Measurements from ENCODE around the gene LRRC51.

DNA sequence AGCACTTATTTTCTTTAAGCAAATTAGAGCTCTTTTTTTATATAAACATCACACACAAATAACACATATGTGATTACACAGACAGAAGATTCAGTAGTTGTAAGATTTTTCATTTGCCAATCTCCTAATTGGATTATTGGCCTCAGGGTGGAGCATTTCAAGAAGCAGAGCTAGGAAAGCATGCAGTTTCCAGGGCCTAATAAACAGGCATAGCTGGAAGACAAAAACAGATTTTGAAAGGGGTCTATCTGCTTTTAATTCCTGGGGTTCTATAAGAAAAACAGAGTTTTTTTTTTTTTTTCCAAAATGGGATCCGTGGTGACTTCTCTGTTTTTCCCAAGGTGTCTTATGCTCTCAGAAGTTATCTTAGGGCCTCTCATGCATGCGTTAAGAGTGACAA is 47.3 kb downstream of the LRRC51 start:
- TF ChIP-seq, protein P1, sequence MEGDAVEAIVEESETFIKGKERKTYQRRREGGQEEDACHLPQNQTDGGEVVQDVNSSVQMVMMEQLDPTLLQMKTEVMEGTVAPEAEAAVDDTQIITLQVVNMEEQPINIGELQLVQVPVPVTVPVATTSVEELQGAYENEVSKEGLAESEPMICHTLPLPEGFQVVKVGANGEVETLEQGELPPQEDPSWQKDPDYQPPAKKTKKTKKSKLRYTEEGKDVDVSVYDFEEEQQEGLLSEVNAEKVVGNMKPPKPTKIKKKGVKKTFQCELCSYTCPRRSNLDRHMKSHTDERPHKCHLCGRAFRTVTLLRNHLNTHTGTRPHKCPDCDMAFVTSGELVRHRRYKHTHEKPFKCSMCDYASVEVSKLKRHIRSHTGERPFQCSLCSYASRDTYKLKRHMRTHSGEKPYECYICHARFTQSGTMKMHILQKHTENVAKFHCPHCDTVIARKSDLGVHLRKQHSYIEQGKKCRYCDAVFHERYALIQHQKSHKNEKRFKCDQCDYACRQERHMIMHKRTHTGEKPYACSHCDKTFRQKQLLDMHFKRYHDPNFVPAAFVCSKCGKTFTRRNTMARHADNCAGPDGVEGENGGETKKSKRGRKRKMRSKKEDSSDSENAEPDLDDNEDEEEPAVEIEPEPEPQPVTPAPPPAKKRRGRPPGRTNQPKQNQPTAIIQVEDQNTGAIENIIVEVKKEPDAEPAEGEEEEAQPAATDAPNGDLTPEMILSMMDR (IDR thresholded peaks at IDR 0.05) = no peak
- no peak for TF ChIP-seq ZFX (IDR thresholded peaks at IDR 0.05; ENCODE audit: borderline replicate concordance)
